Epithelial cell of umbilical artery (primary cell): ENCODE results near the gene FANK1. TPM values are rescaled to one million over a fixed set of nuclear protein-coding genes. Genes with fewer than 3 reads are reported as not detected.

Experiments used
- total RNA-seq: library from RNA; depleted of rRNA; stranded (reverse); fragments of >200 nt; gene quantifications from 2 replicates; pipeline ENCODE4 v1.2.3, GENCODE V29; 2014

FANK1 gene, protein sequence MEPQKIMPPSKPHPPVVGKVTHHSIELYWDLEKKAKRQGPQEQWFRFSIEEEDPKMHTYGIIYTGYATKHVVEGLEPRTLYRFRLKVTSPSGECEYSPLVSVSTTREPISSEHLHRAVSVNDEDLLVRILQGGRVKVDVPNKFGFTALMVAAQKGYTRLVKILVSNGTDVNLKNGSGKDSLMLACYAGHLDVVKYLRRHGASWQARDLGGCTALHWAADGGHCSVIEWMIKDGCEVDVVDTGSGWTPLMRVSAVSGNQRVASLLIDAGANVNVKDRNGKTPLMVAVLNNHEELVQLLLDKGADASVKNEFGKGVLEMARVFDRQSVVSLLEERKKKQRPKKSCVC
- total RNA-seq = 1.1 and 1.6 TPM in 2 replicates

DNA sequence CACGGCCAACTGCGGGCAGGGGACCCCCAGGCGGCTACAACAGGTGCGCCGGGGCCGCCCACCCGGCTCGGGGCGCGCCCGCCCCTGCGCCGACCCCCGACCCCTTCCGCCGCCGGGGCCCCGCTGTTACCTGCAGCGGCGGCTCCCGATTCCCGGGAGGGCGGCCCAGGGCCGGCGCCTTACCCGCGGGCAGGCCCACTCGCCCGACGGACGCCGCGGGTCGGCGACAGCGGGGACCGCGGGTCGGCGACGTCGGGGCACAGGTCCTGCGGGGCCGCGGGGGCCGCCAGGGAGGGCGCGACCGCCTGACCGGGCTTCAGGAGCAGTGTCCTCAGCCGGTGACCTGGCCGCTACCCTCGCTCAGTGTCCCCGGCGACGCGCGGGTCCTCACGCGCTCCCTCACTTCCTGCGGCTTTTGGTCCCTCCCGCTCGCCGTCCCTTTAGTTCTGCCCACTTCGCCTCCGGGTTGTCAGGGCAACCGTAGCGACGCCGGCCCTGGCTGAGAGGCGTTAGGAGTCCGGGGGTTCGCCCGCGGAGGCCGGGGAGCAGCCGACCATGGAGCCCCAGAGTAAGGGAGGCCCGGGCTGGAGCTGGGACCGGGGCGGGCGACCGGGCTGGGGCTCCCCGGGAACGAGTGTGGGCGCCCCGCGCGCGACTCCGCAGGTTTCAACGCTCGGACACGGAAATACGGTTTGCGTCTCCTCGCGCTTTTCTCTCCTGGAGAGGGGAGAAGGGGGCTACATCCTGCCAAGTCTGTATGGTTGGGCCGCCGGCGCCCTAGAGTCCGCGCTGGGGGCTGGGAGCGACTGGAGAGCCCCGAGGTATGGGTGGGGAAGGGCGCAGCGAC, at the start of gene FANK1:
Gene FANK1 (plus strand): TSS at position 477 of the 847 bp plus-strand sequence. CDS start 79 bp downstream, at position 556.

DNA sequence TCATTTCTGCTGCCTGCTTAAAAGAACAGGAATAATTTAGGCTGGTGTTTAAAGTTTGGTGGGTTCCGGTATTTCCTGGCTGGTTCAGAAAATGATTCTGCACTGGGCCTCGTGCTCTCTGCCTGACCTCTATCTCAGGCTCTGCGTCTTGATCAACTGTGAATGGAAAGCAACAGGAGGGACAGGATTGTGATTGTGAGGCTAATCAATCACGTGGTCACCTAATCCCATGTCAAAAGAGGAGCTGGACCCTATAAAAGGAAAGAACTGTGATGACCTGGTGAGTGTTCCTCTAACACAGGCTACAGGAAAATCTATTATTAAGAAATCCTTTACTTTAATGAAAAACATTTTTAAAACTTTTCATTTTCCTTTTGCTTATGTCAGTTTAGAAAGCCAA, 15.2 kb upstream of the FANK1 start, which contains the start of gene DHX32:
Gene DHX32 (minus strand): TSS at position 101 of the 400 bp plus-strand sequence. CDS start 468 bp downstream, outside the sequence.

Other genes with a start within 250 kb of the FANK1 start
- gene TEX36, start 213.4 kb upstream of the FANK1 start, total RNA-seq = not detected in 2 replicates
- 13.6 and 21.7 TPM in 2 replicates for gene EDRF1, start 176.9 kb upstream of the FANK1 start, total RNA-seq
- under 0.01 TPM in 1 of 2 replicates, not detected in the other for gene MMP21, start 120.7 kb upstream of the FANK1 start, total RNA-seq
- 56.2 and 56.8 TPM in 2 replicates for gene UROS, start 73.3 kb upstream of the FANK1 start, total RNA-seq
- 69.5 and 98.6 TPM in 2 replicates for gene BCCIP, start 73.0 kb upstream of the FANK1 start, total RNA-seq
- 43.9 and 44.1 TPM in 2 replicates for gene DHX32, start 15.3 kb upstream of the FANK1 start, total RNA-seq